Lower lobe of right lung (tissue), 2 donors: Measurements from ENCODE around the gene GAS2L1. TPM values are rescaled to one million over a fixed set of nuclear protein-coding genes. Genes with fewer than 3 reads are reported as not detected.
"Not testable (repeated sequence)": the region's sequence is repeated elsewhere in the genome, so short reads cannot be mapped to it uniquely, and the experiment has no call there.

Experiments used
- ATAC-seq, 2 donors: fragments of 200-7000 bp; cut with Tn5 transposase; one replicate each; pipeline ENCODE4 v1.9.1; 2020 to 2022; ENCODE audit warnings: mild to moderate bottlenecking in 2 of 2, moderate library complexity in 2 of 2
- DNase-seq: peaks from one replicate; pipeline ENCODE4 v3.0.0-alpha.2; 2020
- H3K27ac ChIP-seq: fragments of 200-600 bp; one replicate; pipeline ENCODE4 v1.8.0; 2022
- H3K27me3 ChIP-seq: fragments of 200-600 bp; one replicate; pipeline ENCODE4 v1.8.0; 2022; ENCODE audit warnings: low read depth
- H3K36me3 ChIP-seq: fragments of 200-600 bp; one replicate; pipeline ENCODE4 v1.8.0; 2022; ENCODE audit warnings: mild to moderate bottlenecking
- H3K4me1 ChIP-seq: fragments of 200-600 bp; one replicate; pipeline ENCODE4 v1.8.0; 2022
- H3K4me3 ChIP-seq: fragments of 200-600 bp; one replicate; pipeline ENCODE4 v1.8.0; 2022; ENCODE audit warnings: mild to moderate bottlenecking
- H3K9me3 ChIP-seq: fragments of 200-600 bp; one replicate; pipeline ENCODE4 v1.8.0; 2022
- CTCF ChIP-seq: fragments of 200-600 bp; IDR thresholded peaks from one replicate; pipeline ENCODE4 v1.8.0; 2022; ENCODE audit warnings: antibody characterized with exemption, mild to moderate bottlenecking
- intact Hi-C: fragments of 100-400 bp; cut with DNase I; formaldehyde crosslinking; loops from one replicate; pipeline ENCODE4 v1.11.0; 2022
- total RNA-seq: library from RNA; stranded (reverse); fragmentation: NEBNext Ultra II Directional; extraction: Animal tissue kit (Norgen Biotek cat#: 25700); gene quantifications from one replicate; pipeline ENCODE4 v1.2.1, GENCODE V29; 2021
- donor health status: DM: no; HTN: yes; CAD: no; lungs with severe emphysema.

Gene GAS2L1
- total RNA-seq, 1 donor from 2014 or later: 29.9 TPM

GRCh38 chr22:29341849-29342127, 35.3 kb downstream of the GAS2L1 start:
- no peak for ATAC-seq
- no peak for DNase-seq
- peaks cover 9% of the 10 kb centered on the region for H3K4me1 ChIP-seq
- H3K27me3 ChIP-seq: no peaks in the 10 kb centered on the region
- intact Hi-C loops: no loop called here
- H3K4me3 ChIP-seq: no peak overlapping the region
- TF ChIP-seq CTCF: no peak
- no peaks in the 10 kb centered on the region for H3K9me3 ChIP-seq
- peaks cover 99% of the 10 kb centered on the region for H3K36me3 ChIP-seq
- peak overlapping the region; percentile 18 for H3K27ac ChIP-seq

- no peak overlapping the region for H3K4me3 ChIP-seq
- H3K27ac ChIP-seq: peak overlapping the region; percentile 18
- H3K9me3 ChIP-seq: no peaks in the 10 kb centered on the region
- peaks cover 99% of the 10 kb centered on the region for H3K36me3 ChIP-seq
- intact Hi-C loops: no loop called here
- DNase-seq: no peak
- no peak for ATAC-seq
- TF ChIP-seq CTCF: no peak
- peaks cover 9% of the 10 kb centered on the region for H3K4me1 ChIP-seq
- H3K27me3 ChIP-seq: no peaks in the 10 kb centered on the region
These were observed 35.7 kb downstream of the GAS2L1 start for GRCh38 chr22:29342177-29342576.

GRCh38 chr22:29342577-29343312, 36.3 kb downstream of the GAS2L1 start:
- intact Hi-C loops: no loop called here
- peaks cover 99% of the 10 kb centered on the region for H3K36me3 ChIP-seq
- H3K27me3 ChIP-seq: no peaks in the 10 kb centered on the region
- no peak overlapping the region for H3K4me3 ChIP-seq
- no peaks in the 10 kb centered on the region for H3K9me3 ChIP-seq
- no peak for DNase-seq
- no peak overlapping the region for H3K27ac ChIP-seq
- H3K4me1 ChIP-seq: peaks cover 9% of the 10 kb centered on the region
- TF ChIP-seq CTCF: no peak
- peak; percentile 13 for ATAC-seq

- Histone ChIP-seq H3K27me3 (no peaks in the 10 kb centered on the region), H3K9me3 (no peaks in the 10 kb centered on the region), H3K4me1 (peaks cover 9% of the 10 kb centered on the region), H3K36me3 (peaks cover 99% of the 10 kb centered on the region), H3K27ac (no peak overlapping the region), H3K4me3 (no peak overlapping the region)
- DNase-seq (peak; percentile 75), ATAC-seq (peak; percentile 65 to 73)
- no peak for TF ChIP-seq CTCF
- intact Hi-C loops: no loop called here
These were observed 36.9 kb downstream of the GAS2L1 start for GRCh38 chr22:29343313-29343805.

GRCh38 chr22:29344137-29344536, 37.7 kb downstream of the GAS2L1 start:
- ATAC-seq: peak; percentile 76 to 86
- Histone ChIP-seq H3K4me1 (peaks cover 9% of the 10 kb centered on the region), H3K36me3 (peaks cover 99% of the 10 kb centered on the region), H3K9me3 (no peaks in the 10 kb centered on the region), H3K27me3 (no peaks in the 10 kb centered on the region), H3K27ac (no peak overlapping the region), H3K4me3 (no peak overlapping the region)
- no peak for TF ChIP-seq CTCF
- DNase-seq: peak; percentile 79
- intact Hi-C loops: no loop called here

GRCh38 chr22:29344889-29345288, 38.4 kb downstream of the GAS2L1 start:
- H3K4me1 ChIP-seq, H3K27ac ChIP-seq, ATAC-seq, H3K4me3 ChIP-seq, H3K9me3 ChIP-seq, H3K27me3 ChIP-seq, intact Hi-C loops, DNase-seq: not testable (repeated sequence)
- peaks cover 99% of the 10 kb centered on the region for H3K36me3 ChIP-seq
